SK-N-MC (cell line): Measurements from ENCODE around the gene BTG4.

Source experiments
- DNase-seq: peaks from one replicate; pipeline ENCODE4 v3.0.0-alpha.2; 2011; ENCODE audit warnings: low read depth, low spot score
- H3K27ac ChIP-seq: fragments of 200-600 bp; sonication (generic); 2 replicates; pipeline ENCODE4 v1.5.1; 2016; ENCODE audit warnings: mixed run types
- H3K36me3 ChIP-seq: fragments of 200-600 bp; sonication (generic); 2 replicates; pipeline ENCODE4 v1.6.1; 2017; ENCODE audit warnings: antibody characterized with exemption, low read length, mixed read lengths; ENCODE audit not compliant: insufficient read depth
- H3K4me3 ChIP-seq: fragments of 200-600 bp; sonication (generic); 2 replicates; pipeline ENCODE4 v1.5.1; 2016
- H3K9ac ChIP-seq: fragments of 200-600 bp; sonication (generic); 2 replicates; pipeline ENCODE4 v1.8.0; 2017; ENCODE audit warnings: mixed run types, mixed read lengths; ENCODE audit not compliant: insufficient read length
- H3K9me3 ChIP-seq: fragments of 200-600 bp; sonication (generic); 2 replicates; pipeline ENCODE4 v1.6.1; 2017; ENCODE audit warnings: low read depth, mild to moderate bottlenecking, antibody characterized with exemption, low read length, moderate library complexity, mixed read lengths
- EZH2 ChIP-seq: fragments of 200-600 bp; sonication (generic); IDR thresholded peaks from one replicate; pipeline ENCODE4 v1.6.1; 2017; ENCODE audit warnings: antibody characterized with exemption
- FOXP2 ChIP-seq: optimal IDR thresholded peaks from 2 replicates; pipeline ENCODE3; 2011; ENCODE audit warnings: mild to moderate bottlenecking, moderate library complexity; ENCODE audit not compliant: insufficient read depth; ENCODE audit errors: extremely low read length, control extremely low read depth
- POLR2AphosphoS5 ChIP-seq: IDR thresholded peaks from 2 replicates; pipeline ENCODE4 v1.6.1; 2012; ENCODE audit warnings: mild to moderate bottlenecking, low read depth, low read length, borderline replicate concordance

Gene BTG4

GRCh38 chr11:111539426-111540113 lies 27.4 kb upstream of the BTG4 start:
- Histone ChIP-seq H3K4me3 (no peak overlapping the region; the same call in 1 of the 2 replicates), H3K27ac (no peak overlapping the region), H3K9me3 (no peaks in the 10 kb centered on the region), H3K36me3 (no peaks in the 10 kb centered on the region), H3K9ac (no peak overlapping the region)
- TF ChIP-seq FOXP2 (no peak), EZH2 (no peak), POLR2AphosphoS5 (no peak)
- DNase-seq: no peak

GRCh38 chr11:111538407-111539114 lies 26.4 kb upstream of the BTG4 start:
- TF ChIP-seq POLR2AphosphoS5 (no peak), FOXP2 (no peak), EZH2 (no peak)
- Histone ChIP-seq H3K9ac (no peak overlapping the region), H3K27ac (no peak overlapping the region), H3K4me3 (no peak overlapping the region), H3K36me3 (no peaks in the 10 kb centered on the region), H3K9me3 (no peaks in the 10 kb centered on the region)
- DNase-seq: no peak

GRCh38 chr11:111537336-111537860 lies 25.2 kb upstream of the BTG4 start:
- DNase-seq: no peak
- TF ChIP-seq POLR2AphosphoS5 (no peak), EZH2 (no peak), FOXP2 (no peak)
- Histone ChIP-seq H3K27ac (no peak overlapping the region), H3K9me3 (no peaks in the 10 kb centered on the region), H3K9ac (no peak overlapping the region), H3K36me3 (no peaks in the 10 kb centered on the region), H3K4me3 (no peak overlapping the region)

GRCh38 chr11:111535281-111535680 lies 23.1 kb upstream of the BTG4 start:
- DNase-seq: no peak
- Histone ChIP-seq H3K27ac (no peak overlapping the region), H3K4me3 (no peak overlapping the region), H3K9ac (no peak overlapping the region), H3K9me3 (no peaks in the 10 kb centered on the region), H3K36me3 (no peaks in the 10 kb centered on the region)
- TF ChIP-seq FOXP2: no peak
- no peak for TF ChIP-seq POLR2AphosphoS5
- TF ChIP-seq EZH2: no peak

GRCh38 chr11:111532365-111532709 lies 20.2 kb upstream of the BTG4 start:
- H3K27ac ChIP-seq: no peak overlapping the region
- no peaks in the 10 kb centered on the region for H3K36me3 ChIP-seq
- no peak overlapping the region for H3K4me3 ChIP-seq
- TF ChIP-seq EZH2 (no peak), POLR2AphosphoS5 (no peak), FOXP2 (no peak)
- H3K9ac ChIP-seq: no peak overlapping the region
- DNase-seq: no peak
- H3K9me3 ChIP-seq: no peaks in the 10 kb centered on the region

GRCh38 chr11:111531687-111532364 lies 19.6 kb upstream of the BTG4 start:
- TF ChIP-seq POLR2AphosphoS5 (no peak), FOXP2 (no peak), EZH2 (no peak)
- H3K36me3 ChIP-seq: no peaks in the 10 kb centered on the region
- H3K9me3 ChIP-seq: no peaks in the 10 kb centered on the region
- no peak overlapping the region for H3K4me3 ChIP-seq
- H3K27ac ChIP-seq: no peak overlapping the region
- DNase-seq: no peak
- no peak overlapping the region for H3K9ac ChIP-seq

- no peaks in the 10 kb centered on the region for H3K9me3 ChIP-seq
- H3K4me3 ChIP-seq: no peak overlapping the region
- no peak overlapping the region for H3K9ac ChIP-seq
- DNase-seq: no peak
- no peaks in the 10 kb centered on the region for H3K36me3 ChIP-seq
- no peak overlapping the region for H3K27ac ChIP-seq
- TF ChIP-seq FOXP2 (no peak), POLR2AphosphoS5 (no peak), EZH2 (no peak)
Observed at GRCh38 chr11:111531136-111531535, 18.9 kb upstream of the BTG4 start.

- no peak overlapping the region for H3K27ac ChIP-seq
- H3K9me3 ChIP-seq: no peaks in the 10 kb centered on the region
- no peak overlapping the region for H3K4me3 ChIP-seq
- no peak for TF ChIP-seq POLR2AphosphoS5
- no peak for TF ChIP-seq FOXP2
- TF ChIP-seq EZH2: no peak
- no peak for DNase-seq
- H3K9ac ChIP-seq: no peak overlapping the region
- H3K36me3 ChIP-seq: no peaks in the 10 kb centered on the region
Observed at GRCh38 chr11:111530091-111530490, 17.9 kb upstream of the BTG4 start.
